ENCODE measurements around the gene JUN.

Gene JUN

DNA sequence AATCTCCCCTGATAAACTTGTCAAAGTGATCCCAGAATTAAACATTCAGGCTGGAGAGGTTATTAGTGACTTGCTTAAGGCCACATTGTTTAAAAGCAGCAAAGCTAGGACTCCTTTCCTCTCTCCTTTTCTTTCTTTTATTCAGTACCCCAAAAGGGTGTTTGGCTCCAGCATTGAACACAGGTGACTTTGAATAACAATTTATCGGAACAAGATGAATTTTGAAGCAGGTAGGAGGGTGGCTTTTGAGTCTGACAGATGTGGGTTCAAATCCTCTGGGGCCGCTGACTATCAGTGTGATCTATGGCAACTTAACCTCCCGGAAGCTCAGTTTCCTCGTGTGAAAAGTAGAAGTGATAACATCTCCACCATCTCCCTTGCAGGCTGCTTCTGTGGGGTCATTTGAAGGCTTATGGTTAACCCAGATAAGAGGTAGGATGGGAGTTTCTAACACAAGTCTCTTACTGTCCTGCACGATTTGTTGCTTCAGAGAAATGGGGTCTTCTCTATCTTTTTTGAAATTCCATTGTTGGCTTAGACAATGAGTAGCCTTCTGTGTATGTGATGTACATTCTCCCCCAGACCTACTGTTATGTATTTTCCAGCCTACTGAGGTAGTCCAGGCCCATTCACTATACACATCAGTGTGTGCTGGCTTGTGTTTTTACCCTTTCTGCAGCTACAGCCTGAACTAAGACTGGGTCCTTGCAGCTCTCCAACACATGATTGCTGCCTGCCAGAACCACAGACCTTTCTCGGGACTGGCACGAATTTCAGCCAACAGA, 29.0 kb downstream of the JUN start:
- TF ChIP-seq ZNF664 (tag by site-specific recombination; IDR thresholded peaks at IDR 0.05) (no peak), ZNF146 (tag by site-specific recombination; IDR thresholded peaks at IDR 0.05) (no peak), SCRT2 (tag by site-specific recombination; IDR thresholded peaks at IDR 0.05) (no peak), TRIM28 (IDR thresholded peaks at IDR 0.05; ENCODE audit: borderline replicate concordance, low read length) (no peak), ZBTB8A (tag by site-specific recombination; IDR thresholded peaks at IDR 0.05) (no peak), ZNF239 (tag by site-specific recombination; IDR thresholded peaks at IDR 0.05) (no peak), ZNF174 (tag by site-specific recombination; IDR thresholded peaks at IDR 0.05) (no peak), OVOL3 (tag by site-specific recombination; IDR thresholded peaks at IDR 0.05) (no peak), ZNF423 (tag by site-specific recombination; IDR thresholded peaks at IDR 0.05) (no peak), EGR2 (tag by site-specific recombination; IDR thresholded peaks at IDR 0.05; ENCODE audit: low read depth) (no peak)
- Histone ChIP-seq H3K27ac (ENCODE audit: extremely low read depth, low read depth, low read length) (no peak overlapping the region), H3K4me3 (ENCODE audit: low read depth, low read length) (no peak overlapping the region), H3K4me1 (ENCODE audit: control insufficient read depth, insufficient read depth, low read length) (no peaks in the 10 kb centered on the region), H3K36me3 (ENCODE audit: control insufficient read depth in 2 of 2, insufficient read depth in 1 of 2, low read length in 2 of 2) (no peaks in the 10 kb centered on the region), H3K9me3 (ENCODE audit: control insufficient read depth, insufficient read depth, low read depth, low read length) (no peaks in the 10 kb centered on the region)
- ChIA-PET POLR2A (interaction anchor here (1.3 to 2.0 kb wide), 2 partner anchors 25 to 29 kb away, joined by 3 to 7 read pairs; partner anchors contain the start of gene JUN), CTCF (interaction anchor here (0.9 kb wide), 1 partner anchor 1004 kb away, joined by 3 read pairs; no protein-coding TSS in a partner anchor)

DNA sequence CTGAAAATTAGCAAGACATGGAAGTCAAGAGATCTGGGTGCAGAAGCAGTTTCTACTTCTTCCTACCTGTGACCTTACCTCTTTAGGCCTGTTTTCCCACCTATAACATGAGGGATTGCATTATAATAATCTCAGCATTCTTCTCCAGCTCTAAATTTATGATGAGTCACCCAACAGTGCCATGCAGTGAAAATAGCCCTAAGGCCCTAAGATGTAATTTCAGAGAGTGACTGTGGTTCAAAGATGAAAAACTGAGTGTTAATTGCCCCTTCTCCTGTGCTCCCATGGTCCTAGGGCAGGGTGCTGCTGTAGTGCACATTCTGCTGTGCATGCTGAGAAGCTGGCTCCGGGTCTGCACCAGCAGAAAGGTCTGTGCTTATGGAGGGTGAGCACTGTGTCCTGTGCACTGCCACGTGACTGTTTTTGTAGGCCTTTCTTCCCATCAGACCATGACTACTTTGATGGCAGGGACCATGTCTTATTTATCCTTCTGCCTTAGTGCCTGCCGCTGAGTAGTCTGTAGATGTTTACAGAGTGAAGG, 29.7 kb downstream of the JUN start:
- no peak overlapping the region for H3K4me3 ChIP-seq (ENCODE audit: low read depth, low read length)
- ChIA-PET POLR2A (interaction anchor here (1.1 to 2.0 kb wide), 2 partner anchors 25 to 30 kb away, joined by 3 to 7 read pairs; partner anchors contain the start of gene JUN), CTCF (no interaction called here)
- H3K27ac ChIP-seq (ENCODE audit: extremely low read depth, low read depth, low read length): no peak overlapping the region
- H3K36me3 ChIP-seq (ENCODE audit: control insufficient read depth in 2 of 2, insufficient read depth in 1 of 2, low read length in 2 of 2): no peaks in the 10 kb centered on the region
- no peaks in the 10 kb centered on the region; the same call in 1 of the 2 replicates for H3K4me1 ChIP-seq (ENCODE audit: control insufficient read depth, insufficient read depth, low read length)
- 0 out of 2 replicates have a peak, but pooled peaks have one; percentile 14 for TF ChIP-seq ZNF843 (tag by site-specific recombination; IDR thresholded peaks at IDR 0.05)
- TF ChIP-seq OSR2 (tag by site-specific recombination; IDR thresholded peaks at IDR 0.05): 0 out of 2 replicates have a peak, but pooled peaks have one; percentile 26
- 0 out of 2 replicates have a peak, but pooled peaks have one; percentile 10 for TF ChIP-seq ZBTB20 (tag by site-specific recombination; IDR thresholded peaks at IDR 0.05)
- no peak for TF ChIP-seq ZNF350 (tag by site-specific recombination; IDR thresholded peaks at IDR 0.05)
- TF ChIP-seq SP7 (tag by site-specific recombination; IDR thresholded peaks at IDR 0.05): peak; percentile 55
- no peaks in the 10 kb centered on the region for H3K9me3 ChIP-seq (ENCODE audit: control insufficient read depth, insufficient read depth, low read depth, low read length)

DNA sequence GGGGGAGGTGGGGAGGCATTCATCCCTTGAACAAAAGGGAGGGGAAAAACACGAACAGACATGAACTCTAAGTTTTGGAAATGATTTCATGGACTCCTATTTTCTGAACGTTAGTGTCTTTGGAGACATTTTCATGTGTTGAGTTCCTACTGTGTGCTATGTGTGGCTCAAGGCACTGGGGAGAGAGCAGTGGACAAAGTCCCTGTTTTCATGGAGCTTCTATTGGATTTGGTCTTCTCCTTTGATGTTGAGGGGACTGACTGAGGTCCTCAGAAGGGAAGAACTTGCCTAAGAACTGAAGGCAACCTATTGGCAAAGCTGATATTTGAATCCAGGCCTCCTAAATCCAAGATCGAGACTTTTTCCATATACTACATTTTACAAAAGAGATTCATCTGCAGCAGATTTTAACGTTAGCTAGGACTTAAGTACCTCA, 30.4 kb downstream of the JUN start:
- no peaks in the 10 kb centered on the region for H3K9me3 ChIP-seq (ENCODE audit: control insufficient read depth, insufficient read depth, low read depth, low read length)
- no peak overlapping the region for H3K4me3 ChIP-seq (ENCODE audit: low read depth, low read length)
- H3K4me1 ChIP-seq (ENCODE audit: control insufficient read depth, insufficient read depth, low read length): peaks cover 3% of the 10 kb centered on the region
- CTCF ChIA-PET: no interaction called here
- POLR2A ChIA-PET: interaction anchor here (1.1 kb wide), 1 partner anchor 30 kb away, joined by 3 read pairs; the partner anchor contains the start of gene JUN
- H3K36me3 ChIP-seq (ENCODE audit: control insufficient read depth in 2 of 2, insufficient read depth in 1 of 2, low read length in 2 of 2): no peaks in the 10 kb centered on the region
- TF ChIP-seq ZBTB21 (tag by site-specific recombination; IDR thresholded peaks at IDR 0.05) (no peak), ZNF169 (tag by site-specific recombination; IDR thresholded peaks at IDR 0.05) (no peak), ZEB2 (tag by site-specific recombination; IDR thresholded peaks at IDR 0.05) (no peak), EGR2 (tag by site-specific recombination; IDR thresholded peaks at IDR 0.05; ENCODE audit: low read depth) (no peak), ZNF37A (tag by site-specific recombination; IDR thresholded peaks at IDR 0.05) (no peak), ZNF529 (tag by site-specific recombination; IDR thresholded peaks at IDR 0.05; ENCODE audit: insufficient replicate concordance) (no peak), ZFP3 (tag by site-specific recombination; IDR thresholded peaks at IDR 0.05; ENCODE audit: low read depth) (no peak), ZNF785 (tag by site-specific recombination; IDR thresholded peaks at IDR 0.05) (no peak), TRIM28 (IDR thresholded peaks at IDR 0.05; ENCODE audit: borderline replicate concordance, low read length) (no peak), ZBTB17 (tag by site-specific recombination; IDR thresholded peaks at IDR 0.05) (no peak), ZNF214 (tag by site-specific recombination; IDR thresholded peaks at IDR 0.05; ENCODE audit: borderline replicate concordance) (no peak)
- TF ChIP-seq, protein P1, sequence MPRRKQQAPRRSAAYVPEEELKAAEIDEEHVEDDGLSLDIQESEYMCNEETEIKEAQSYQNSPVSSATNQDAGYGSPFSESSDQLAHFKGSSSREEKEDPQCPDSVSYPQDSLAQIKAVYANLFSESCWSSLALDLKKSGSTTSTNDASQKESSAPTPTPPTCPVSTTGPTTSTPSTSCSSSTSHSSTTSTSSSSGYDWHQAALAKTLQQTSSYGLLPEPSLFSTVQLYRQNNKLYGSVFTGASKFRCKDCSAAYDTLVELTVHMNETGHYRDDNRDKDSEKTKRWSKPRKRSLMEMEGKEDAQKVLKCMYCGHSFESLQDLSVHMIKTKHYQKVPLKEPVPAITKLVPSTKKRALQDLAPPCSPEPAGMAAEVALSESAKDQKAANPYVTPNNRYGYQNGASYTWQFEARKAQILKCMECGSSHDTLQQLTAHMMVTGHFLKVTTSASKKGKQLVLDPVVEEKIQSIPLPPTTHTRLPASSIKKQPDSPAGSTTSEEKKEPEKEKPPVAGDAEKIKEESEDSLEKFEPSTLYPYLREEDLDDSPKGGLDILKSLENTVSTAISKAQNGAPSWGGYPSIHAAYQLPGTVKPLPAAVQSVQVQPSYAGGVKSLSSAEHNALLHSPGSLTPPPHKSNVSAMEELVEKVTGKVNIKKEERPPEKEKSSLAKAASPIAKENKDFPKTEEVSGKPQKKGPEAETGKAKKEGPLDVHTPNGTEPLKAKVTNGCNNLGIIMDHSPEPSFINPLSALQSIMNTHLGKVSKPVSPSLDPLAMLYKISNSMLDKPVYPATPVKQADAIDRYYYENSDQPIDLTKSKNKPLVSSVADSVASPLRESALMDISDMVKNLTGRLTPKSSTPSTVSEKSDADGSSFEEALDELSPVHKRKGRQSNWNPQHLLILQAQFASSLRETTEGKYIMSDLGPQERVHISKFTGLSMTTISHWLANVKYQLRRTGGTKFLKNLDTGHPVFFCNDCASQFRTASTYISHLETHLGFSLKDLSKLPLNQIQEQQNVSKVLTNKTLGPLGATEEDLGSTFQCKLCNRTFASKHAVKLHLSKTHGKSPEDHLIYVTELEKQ (tag by site-specific recombination; IDR thresholded peaks at IDR 0.05; ENCODE audit: borderline replicate concordance): no peak
- no peak overlapping the region for H3K27ac ChIP-seq (ENCODE audit: extremely low read depth, low read depth, low read length)
